Body of pancreas (tissue), 4 donors: ENCODE measurements around the gene ARID3A.

Experiments used
- CTCF ChIP-seq, 7 experiments: fragments of 450-650 bp in 4 of 7; fragments of 200-600 bp in 3 of 7; sonication (generic) in 3 of 7; IDR thresholded peaks; one replicate each; pipeline ENCODE4 v1.5.1; 2016 to 2019; ENCODE audit warnings: antibody characterized with exemption in 7 of 7
- POLR2A ChIP-seq, 3 donors: fragments of 450-650 bp; IDR thresholded peaks; one replicate each; pipeline ENCODE4 v1.6.1; 2016; ENCODE audit warnings: antibody characterized with exemption in 3 of 3, mild to moderate bottlenecking in 2 of 3

GRCh38 chr19:929203-929890 is 3.5 kb downstream of the ARID3A start:
- TF ChIP-seq CTCF (IDR thresholded peaks at IDR 0.05) (no peak), POLR2A (IDR thresholded peaks at IDR 0.05) (no peak)
